Measurements from ENCODE around the gene SDCCAG8.
A peak's percentile ranks its signal among the peaks of the same experiment; 100 is the strongest.

SDCCAG8 gene

DNA sequence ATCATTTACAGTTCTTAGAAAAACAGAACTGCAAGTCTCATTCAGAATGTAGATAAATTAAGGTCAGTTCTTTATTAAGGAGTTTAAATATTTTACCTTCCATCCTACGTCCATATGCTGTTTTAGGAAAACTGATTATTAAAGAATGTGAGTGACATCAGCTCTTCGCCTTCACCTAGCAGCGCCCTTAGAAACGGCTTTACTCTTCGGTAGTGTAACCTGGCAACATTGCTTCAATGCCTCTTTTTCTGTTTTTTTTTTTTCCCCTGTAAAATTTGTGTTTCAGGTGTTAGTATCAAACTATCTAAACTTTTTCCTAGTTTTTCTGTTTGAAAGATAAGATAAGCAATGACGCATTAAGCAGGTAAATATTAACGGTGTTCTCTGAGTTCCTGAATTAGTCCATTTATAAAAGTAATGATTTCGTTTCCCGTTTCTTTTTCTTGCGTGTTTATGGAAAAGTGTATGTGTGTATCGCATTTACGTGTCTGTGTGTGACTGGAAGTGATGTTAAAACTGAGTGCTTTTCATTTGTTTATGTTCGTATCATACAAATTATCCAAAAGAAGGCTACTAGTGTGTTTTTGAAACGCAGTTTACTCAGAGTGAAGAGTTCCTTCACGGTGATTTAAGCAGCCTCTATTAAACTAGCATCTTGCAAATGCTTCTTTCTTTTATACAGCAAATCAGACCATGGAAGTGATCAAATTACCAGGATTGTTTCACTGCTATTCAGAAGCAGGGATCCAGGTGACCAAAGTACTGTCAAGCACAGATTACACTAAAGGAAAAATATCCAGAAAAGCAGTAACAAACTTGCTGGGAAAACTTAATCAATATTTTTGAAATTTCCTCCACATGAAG lies 139.0 kb downstream of the SDCCAG8 start:
- DNase-seq: no peak

DNA sequence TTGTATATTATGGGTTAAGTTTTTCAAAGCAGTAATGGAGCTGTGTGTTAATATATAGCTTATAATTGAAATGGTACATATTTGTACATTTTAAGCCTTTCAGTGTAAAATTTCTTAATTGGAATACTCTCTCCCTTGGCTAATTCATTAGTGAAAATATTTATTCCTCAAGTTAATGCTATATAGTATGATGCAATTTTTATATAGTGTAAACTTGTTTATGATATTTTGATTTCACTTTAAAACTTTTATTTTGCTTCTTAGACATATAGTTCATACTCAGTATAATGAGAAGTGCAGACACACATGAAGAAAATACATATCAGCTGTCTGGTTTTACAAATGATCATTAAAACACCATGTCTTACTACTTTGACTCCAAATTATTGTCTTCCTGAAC lies 140.6 kb downstream of the SDCCAG8 start:
- DNase-seq: no peak

DNA sequence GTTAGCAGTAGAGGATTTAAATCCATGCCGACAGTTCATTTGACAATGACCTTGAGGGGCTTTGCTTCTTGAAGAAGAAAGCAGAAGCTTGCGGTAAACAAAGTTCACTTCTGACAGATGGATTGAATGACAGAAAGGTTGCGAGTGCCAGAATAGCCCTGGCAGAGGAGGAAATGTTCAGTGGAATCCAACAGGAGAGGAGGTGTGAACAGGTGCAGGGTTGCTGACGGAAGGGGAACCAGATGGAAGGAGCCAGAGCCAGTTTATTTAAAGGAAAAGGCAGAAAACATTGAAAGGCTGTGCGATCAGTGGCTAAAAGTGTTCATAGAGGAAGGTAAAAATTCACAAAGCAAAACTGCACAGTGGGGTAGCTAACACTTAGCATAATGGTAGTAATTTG lies 141.0 kb downstream of the SDCCAG8 start:
- no peak for DNase-seq

DNA sequence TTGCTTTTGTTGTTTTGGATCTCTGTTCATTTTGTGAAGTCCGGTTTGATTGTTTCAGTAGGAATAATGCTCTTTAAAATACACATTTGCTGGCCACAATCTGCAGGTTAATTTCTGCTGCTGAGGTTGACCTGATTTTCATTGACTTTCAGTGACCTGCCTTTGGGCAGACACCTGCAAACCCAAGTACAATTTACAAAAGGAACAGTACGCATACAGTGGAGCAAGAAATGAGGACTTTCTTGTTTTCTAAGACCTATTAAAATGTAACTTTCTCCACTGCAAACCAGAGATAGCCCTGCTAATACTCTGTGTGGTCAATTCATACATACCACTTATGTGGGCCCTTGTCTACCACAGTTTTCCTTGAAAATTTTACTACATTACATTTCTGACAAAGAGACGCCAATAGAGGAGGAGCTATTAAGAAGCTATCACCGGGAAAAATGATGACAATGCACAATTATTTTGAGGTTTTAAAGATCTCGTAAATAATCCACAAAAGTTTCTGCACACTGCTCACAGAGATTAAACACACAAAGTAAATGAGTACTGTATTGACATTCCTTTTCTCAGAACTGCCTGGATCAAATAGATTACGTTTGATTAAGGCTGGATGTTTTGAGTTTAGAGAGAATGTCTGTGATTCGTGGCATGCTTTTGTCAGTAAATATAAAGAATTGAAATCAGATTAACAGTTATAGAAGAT lies 141.9 kb downstream of the SDCCAG8 start:
- DNase-seq: no peak

DNA sequence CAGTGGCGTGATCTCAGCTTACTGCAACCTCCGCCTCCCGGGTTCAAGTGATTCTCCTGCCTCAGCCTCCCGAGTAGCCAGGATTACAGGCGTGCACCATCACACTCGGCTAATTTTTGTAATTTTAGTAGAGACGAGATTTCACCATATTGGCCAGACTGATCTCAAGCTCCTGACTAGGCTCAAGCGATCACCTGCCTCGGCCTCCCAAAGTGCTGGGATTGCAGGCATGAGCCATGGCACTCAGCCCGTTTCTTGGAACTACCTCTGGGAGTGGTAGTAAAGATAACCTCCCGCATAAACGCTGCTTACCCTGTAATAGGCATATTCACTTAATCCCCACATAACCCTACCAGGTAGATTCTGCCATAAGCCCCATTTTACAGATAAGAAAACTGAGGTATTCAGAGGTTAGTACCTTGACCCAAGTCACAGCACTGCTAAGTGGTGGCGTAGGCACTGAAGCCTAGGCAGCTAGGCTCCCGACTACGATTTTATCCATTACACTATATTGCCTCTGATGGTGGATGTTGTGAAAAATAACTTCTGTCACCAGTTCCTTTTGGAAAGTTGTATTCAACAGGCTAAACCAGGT lies 143.8 kb downstream of the SDCCAG8 start:
- DNase-seq: no peak

DNA sequence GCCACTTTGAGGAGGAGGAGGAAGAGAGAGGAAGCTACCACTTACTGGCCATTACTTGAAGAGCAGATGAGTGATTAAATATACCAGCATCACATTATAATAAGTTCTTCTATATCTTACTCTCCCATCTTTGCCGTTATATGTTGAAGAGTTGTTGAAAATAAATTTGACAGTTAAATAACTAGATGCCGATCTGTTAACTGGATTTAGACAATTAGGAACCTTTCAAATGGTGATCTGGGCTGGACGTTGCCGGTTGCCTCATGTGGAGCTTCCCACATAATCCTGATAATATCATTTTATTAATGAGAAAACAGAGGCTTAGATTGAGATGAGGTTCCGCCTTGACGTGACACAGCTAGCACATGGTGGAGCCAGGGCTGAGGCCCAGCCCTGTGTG lies 147.0 kb downstream of the SDCCAG8 start:
- no peak for DNase-seq

DNA sequence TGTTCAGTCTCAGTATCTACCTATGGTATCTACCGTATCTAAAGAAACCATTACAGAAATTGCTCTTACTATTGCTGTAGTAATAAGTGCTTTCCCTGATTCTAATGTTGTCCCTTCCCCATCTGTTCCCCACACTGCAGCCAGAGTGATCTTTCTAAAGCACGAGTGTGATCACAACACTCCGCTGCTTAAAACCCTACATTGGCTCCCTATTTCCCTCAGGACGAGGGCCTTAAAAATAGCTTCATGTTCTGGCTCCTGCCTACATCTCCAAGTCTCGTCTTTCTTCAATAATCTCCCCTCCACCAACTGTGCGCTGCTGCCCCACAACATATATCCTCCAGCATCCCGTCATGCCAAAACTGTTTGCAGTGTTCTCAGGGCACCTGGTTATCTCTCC lies 150.6 kb downstream of the SDCCAG8 start:
- DNase-seq: no peak

DNA sequence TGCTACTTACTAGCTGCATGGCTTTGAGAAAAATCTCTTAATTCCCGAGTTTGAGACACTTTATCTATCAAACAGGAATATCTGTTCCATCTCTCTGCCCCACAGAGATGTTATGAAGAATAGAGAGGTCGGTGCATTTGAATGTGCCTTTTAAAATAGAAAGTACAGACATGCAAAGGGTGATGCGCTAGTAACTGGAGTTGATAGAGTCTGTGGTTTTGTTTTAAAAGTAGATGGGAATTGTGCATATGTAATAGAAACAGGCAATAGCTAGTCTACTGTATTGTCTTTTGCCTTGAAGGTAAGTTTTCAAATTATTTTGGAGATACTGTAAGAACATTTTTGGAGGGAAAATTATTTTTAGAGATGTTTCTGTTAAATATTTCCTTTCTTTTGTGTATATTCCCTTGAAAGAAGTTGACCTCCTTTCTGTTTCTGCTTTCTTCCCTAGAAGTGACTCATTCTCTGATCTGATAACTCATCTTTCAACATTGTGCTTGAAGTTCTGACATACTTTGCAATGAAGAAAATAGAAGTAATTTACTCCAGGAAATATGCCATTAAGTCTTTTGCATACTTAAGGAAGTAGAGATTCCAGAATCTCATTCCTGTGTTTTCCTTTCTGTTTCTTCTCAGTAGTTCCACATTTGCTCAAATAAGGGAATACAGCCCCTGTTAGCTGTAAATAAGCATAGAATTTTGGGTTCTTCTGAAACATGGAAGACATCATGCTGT lies 151.6 kb downstream of the SDCCAG8 start:
- DNase-seq: no peak

DNA sequence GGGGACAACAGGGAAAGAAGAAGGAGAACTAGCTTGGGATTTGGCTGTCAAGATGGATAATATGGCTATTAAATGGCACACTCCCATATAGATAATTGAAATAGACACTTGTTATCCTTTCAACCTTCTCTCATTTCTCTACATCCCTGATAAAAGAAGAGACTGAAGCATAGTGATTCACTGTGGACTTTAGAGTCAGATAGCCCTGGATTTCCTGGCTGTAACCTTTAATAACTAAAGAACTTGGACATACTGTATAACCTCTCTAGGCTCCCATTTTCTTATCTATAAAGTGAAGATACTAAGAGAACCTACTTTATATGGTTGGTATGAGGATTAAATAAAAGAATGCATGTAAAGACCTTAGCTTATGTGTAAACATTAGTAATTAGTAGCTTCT lies 152.6 kb downstream of the SDCCAG8 start:
- DNase-seq: no peak

DNA sequence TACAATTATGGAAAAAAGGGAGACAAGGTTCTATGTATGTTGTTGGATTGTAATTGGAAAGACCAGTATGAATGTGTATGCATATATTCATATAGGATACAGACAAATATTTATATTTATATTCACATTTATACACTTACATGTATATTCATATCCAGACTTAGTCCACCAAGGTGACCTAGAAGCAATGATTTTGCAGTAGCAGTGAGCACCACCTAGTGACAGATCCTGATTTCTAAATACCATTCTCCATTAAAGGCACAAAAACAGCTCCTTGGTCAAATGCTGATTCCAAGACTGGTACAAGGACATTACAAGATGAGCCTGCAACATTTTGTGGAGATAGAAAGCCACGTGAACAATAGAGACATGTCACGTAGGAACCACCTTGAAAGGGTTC lies 153.4 kb downstream of the SDCCAG8 start:
- no peak for DNase-seq

DNA sequence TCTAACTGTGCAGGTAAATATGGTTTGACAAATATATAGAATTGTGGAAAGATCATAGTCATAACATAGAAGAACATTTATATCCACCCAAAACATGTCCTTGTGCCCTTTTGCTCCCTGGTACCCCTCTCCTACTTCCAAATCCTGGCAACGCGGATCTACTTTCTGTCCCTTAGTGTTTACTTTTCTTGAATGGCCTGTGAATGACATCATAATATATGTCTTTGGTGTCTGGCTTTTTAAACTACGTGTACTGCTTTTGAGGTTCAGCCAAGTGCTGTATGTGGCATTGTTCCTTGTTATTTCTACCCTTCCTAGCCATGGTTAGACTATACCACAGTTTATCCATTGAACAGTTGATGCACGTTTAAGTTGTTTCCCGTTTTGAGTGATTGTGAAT lies 155.6 kb downstream of the SDCCAG8 start:
- DNase-seq: no peak

DNA sequence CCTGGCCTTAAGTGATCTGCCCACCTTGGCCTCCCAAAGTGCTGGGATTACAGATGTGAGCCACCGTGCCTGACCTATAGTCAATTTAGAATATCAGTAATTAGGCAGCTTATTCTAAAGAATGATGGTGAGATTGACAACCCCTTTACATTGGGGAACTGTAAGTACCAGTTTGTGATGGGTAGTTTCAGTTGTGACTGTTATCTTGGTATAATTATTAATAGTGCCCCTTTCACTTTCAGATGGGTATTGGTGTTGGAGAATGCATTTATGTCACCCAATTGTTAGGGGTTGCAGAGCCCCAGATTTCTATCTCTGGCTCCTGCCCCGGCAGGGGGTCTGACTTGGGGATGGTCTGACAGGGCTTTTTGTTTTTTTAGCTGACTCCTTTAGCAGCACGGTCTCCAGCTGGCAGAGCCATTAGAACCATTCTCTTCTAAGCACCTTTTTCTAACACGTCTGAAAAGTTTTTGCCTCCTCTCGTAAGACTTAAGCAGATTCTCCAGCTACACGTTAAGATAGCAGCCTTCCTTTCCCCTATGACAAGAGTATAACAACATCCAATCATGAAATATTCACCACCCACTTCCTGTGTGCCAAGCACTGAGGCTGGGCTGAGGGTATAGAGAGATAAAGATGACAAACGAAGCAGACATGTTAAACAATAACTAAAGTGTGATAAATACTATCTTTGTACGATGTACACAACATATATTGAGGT lies 157.8 kb downstream of the SDCCAG8 start:
- DNase-seq: no peak

DNA sequence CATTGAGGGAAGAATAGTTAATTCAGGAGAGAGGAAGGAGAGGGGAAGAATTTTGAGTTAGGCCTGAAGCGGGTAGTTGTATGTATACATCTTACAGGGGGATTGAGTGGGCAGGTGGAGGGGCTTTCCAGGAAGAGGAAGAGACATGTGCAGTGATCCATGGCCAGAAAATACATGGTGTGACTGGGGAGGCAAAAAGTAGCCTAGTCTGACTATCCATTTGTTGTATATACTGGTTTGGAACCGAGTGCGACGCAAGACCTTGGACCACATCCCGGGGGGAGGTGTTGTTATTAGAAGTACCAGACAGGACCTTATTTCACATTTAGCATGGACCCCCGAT lies 158.3 kb downstream of the SDCCAG8 start:
- DNase-seq: no peak

DNA sequence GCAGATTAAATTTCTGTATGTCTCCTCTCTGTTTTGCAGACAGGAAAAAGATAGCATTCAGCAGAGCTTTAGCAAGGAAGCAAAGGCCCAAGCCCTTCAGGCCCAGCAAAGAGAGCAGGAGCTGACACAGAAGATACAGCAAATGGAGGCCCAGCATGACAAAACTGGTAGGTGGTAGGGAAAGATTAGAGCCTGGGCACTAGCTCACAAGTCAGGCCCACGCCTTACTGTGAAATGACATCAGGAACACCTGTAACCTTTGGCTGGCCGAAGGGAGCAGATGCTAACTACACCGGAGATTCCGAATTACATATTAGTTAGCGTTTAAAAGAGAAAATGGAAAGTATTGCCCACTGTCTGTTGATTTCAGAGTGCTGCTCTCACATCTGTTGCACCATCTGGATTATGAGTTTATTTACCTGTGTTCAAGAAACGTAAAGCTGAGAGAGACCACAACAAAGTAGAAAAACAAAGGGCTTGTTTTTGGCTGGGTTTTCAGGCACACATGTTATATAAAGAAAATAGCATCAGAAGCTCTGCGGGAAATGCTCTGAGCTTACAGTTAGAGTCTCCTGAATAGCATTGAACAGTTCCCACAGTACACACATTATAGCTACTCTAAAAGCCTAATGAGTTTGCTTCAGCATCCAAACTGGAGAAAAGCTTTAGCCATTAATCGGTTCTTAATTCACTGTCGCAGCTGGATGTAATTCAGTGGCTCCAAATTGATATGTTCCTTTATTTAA lies 160.0 kb downstream of the SDCCAG8 start:
- DNase-seq: no peak

DNA sequence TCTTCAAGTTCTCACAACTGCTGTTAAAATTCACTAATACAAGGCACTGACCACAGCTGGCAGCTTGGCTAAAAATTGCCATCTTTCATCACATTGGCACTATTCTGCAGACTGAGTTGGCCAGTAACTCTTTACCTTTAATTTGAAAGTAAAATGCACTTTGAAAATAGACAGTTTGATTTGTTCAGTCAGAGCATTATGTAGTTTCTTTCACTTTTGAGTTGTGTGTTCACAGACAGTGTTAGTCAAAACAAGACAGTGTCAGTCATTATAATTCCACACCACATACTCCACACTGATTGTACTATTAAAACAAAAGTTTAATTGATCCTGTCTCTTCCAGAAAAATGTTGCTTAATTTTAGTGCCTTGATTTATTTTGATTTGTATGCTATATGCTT lies 160.7 kb downstream of the SDCCAG8 start:
- DNase-seq: no peak

DNA sequence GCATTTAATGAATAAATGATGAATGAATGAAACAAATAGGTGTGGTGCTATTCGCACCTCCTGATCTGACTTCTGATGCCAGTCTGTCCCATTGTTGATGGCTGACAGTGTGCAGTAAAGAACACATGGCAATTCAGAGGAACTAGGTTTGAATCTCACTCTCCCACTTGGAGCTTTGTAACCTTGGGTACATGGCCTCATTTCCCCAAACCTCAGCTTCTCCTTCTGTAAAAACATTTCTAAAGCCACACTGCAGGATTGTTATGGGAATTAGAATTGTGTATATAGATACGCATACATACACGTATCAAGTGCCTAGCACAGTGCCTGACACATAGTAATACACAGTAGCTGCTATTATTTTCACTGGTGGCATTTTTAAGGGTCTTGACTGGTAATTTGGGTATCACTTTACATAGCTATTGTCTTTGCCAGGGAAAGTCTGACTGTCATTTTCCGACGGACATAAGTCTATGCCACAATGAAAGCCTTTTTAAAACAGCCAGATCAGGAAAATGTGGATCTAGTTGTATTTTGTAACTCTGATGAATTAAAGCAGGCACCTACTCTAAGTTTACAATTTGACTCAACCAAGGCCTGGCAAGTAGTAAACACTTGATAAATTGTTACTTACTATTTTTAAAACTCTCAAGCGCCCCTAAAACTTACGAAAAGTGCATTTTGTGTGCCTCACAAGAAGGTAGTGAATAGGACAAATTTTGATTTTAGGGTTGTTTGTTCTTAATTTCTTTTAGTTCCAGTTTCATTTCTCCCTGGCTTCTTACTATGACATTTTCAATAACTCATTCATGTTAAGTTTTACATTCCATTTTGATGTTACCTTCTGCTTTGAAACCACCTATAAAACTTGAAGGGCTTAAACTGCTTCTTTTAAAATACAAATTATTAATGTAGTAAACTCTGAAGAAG lies 164.4 kb downstream of the SDCCAG8 start:
- DNase-seq: no peak

DNA sequence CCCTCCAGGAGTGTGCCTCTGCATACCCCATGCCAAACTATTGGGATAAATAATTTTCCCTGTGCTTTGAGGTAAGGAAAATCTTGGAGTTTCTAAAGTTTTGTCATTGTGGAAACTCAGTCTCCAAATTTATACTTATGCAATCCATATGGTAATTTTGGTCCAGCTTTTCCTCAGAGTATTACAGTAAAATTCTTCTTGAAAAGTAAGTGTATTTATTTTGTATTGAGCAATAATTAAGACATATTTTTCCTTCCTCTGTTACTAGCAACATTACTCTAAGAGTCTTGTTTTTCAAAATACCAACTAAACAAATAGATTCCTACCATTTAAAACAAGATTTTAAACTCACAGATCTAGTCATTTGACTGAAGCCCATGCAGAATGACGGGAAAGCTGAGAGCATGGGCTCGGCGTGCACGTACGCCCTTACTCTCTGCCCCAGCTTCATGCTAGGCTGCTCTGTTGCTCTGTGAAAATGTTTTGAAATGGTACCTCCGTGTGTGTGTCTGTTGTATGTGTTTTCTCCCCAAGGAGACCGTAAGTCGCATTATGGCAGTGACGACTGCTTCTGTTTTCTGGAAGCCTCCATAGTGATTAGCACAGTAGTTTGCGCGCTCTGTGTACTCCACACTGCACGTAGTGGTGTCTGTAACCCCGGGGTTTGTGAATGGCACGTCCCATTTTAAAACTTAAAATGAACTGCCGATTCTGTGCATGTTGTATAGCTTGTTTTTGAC lies 165.3 kb downstream of the SDCCAG8 start:
- DNase-seq: no peak

DNA sequence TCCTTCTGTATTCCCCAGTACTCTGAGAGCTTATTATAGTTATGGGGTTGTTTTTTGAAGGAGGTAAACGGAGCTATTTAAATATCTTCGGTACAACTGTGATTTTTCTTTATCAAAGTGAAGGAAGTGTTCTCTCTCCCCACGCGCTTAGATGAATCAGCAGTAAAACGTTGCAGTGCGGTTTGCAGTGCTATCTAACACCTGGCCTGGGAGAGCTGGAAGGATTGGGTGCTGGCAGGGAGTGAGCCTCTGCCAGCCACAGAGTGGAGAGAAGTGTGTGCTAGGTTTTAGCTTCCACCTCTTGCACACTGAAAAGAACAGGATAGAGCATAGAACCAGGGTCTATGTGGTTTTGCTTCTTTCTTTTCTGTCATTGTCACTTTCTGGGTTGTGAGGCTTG lies 165.9 kb downstream of the SDCCAG8 start:
- peak; percentile 16 for DNase-seq

DNA sequence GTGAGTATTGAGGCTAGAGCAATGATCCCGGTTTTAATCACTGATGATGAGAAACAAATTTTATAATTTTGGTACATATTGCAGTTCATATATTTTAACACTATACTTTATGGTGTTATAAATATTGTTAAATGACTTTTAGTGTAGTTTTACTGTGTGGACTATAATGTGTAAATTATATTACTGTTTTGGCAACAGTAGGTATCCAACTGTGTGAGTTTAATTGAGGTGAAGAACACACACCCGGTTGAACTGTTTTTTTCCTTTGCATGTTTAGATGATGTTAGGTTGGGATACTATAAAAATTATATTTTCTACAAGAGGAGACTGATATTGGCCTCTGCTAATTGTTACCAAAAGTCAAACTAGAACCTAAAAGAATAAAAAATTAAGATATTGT lies 166.5 kb downstream of the SDCCAG8 start:
- DNase-seq: no peak

DNA sequence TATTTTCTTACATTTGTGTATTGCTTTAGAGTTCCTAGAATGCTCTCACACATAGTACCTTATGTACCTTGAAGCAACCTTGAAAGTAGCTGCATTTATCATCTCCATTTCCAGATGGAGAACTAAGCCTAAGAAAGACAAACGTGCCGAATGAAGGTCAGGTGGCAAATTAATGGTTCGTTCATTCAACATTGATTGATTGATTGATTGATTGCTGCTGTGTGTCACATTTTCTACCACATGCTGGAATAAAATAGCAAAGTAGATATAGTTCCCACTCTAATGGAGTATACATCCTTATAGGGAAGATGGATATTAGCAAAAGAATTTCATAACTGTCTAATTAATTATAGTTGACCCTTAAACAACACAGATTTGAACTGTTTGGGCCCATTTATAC lies 172.2 kb downstream of the SDCCAG8 start:
- no peak for DNase-seq

Data from stimulated activated CD4-positive, alpha-beta T cell treated with anti-CD3 and anti-CD28 coated beads, Interleukin-12 subunit alpha, Interleukin-12 subunit beta, amount 100 ng/mL, for 4 hours (primary cell).